NCI-H1436 (cell line): Measurements from ENCODE around the gene SLC39A8.
A peak's percentile ranks its signal among the peaks of the same experiment; 100 is the strongest.

ENCODE experiments used
- DNase-seq: peaks from one replicate; lab custom pipeline; 2025; lab: John Stamatoyannopoulos, UW

The SLC39A8 gene

DNA sequence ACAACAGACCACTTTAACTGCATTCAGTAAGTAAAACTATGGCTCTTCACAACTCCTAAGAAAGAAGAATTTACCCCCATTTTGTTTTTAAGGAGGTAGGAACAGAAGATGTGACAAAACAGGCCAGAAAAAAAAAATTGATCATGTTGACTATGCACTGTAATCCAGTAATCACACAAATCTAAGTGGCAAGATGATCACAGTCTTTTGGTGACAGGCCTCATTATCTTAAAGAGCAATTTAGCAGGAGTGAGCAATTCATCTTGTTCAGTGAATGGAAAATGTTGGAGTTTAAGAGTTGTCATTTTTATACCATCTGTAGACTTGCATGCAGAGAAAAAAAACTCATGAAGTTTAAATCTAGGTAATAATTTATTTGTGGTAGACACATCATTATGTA, 115.1 kb downstream of the SLC39A8 start:
- DNase-seq: peak; percentile 2

DNA sequence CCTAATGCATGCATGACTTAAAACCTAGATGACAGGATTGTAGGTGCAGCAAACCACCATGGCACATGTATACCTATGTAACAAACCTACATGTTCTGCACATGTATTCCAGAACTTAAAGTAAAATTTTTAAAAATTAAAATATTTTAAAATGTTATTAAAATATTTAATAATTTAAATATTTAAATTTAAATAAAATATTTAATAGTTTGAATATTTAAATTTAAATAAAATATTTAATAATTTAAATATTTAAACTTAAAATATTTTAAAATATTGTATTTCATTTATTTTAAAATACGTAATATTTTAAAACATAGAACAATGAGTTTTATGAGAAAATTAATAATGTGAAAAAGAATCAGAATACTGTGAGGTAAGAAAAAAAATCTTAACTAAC, 117.9 kb downstream of the SLC39A8 start:
- no peak for DNase-seq

DNA sequence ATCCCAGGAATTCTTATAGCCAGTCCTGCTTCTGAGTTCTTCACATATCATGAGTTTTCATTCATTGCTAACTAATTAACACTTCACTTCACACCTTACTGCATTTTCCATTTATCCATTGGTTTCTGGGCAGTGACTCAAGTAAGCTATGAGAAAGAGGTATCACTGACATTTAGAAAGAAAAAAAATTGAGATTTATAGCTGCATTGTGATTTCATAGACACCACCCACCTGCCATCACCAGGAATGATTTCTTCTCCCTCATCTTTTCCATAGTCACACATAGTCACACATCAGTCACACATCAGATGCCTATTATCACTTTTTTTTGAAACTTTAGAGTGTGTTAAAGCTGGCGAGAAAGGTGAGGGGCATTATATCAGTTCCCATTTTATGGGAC, 121.8 kb downstream of the SLC39A8 start:
- no peak for DNase-seq

- DNase-seq: no peak
Measured at GRCh38 chr4:102222838-102223409, 122.4 kb downstream of the SLC39A8 start.

GRCh38 chr4:102219129-102219528, 126.2 kb downstream of the SLC39A8 start:
- DNase-seq: peak; percentile 19

DNA sequence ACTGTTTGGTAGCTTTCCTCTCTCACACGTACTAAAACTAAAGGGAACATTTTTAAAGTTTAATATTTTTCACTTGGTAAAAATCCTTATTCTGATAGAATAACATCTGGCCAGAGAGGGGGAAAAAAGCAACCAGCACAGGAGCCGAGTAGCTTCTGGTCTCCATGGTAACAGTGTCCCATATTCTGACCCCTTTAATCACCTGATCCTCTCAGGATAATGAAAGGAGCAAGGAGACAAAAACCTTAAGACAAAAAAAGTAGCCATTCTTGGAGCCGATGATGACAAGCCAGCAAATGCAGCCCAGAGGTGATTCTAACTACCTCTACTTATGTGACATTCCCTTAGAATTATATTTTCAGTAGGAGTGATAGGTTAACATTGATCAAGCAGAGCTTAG, 126.6 kb downstream of the SLC39A8 start:
- DNase-seq: no peak

DNA sequence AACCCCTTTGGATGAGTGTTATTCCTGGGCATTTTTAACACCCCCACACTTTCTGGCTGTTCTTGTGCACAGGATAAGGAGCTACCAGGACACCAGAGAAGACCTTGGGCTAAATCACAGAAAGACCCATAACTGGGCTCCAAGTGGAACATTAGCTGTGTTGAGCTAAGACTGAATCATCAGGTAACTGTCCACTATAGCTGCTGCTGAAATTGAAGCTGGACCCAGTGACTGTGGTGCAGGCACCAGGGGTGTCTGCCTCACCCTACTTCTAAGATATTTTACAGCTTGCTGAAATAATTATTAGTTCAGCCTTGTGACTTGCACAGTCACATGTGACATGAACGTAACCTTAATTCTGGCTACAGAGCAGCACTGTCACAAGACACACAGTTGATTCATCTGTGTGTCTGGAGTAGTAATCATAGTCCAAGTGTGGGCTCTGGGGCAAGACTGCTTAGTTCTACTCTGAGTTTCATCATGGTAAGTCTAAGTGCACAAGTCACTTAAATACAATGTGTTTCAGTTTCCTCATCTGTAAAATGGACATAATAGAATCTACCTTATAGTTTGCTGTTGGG, 127.4 kb downstream of the SLC39A8 start:
- DNase-seq: no peak

DNA sequence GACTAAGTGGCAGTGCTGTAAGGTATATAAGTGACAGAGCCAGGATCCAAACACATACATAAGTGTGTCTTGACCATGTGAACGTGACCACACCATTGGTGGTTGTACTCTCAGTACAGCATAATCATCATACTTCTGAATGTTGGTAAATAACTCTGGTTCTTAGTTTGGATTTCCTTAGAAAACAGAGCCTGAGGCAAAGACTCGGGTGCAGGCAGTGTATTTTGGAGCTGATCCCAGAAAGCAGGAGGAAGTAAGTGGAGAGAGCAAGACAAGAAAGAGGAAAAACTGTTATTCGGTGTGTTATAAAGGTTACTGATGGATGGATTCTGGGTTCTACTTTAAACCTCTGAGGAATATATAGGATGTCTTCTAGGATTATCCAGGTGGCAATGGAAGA, 127.9 kb downstream of the SLC39A8 start:
- no peak for DNase-seq

DNA sequence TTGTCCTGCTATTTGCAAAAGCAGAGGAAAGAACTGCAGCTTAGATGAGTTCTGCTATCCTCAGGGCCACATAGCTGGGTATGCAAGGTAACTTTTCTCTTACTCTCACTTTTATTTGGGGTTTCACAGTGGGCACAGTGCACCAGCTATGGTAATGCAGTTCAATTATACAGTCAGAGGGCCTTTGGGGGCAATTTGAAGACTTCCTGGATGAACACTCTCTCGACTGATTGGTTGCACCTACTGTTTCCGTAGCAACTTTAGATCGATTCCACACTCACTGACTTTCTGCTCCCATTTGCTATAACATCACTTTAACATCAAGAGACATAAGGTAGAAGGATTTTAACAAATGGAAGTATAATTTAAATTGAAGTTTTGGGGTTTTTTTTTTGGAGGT, 128.6 kb downstream of the SLC39A8 start:
- peak; percentile 0 for DNase-seq

DNA sequence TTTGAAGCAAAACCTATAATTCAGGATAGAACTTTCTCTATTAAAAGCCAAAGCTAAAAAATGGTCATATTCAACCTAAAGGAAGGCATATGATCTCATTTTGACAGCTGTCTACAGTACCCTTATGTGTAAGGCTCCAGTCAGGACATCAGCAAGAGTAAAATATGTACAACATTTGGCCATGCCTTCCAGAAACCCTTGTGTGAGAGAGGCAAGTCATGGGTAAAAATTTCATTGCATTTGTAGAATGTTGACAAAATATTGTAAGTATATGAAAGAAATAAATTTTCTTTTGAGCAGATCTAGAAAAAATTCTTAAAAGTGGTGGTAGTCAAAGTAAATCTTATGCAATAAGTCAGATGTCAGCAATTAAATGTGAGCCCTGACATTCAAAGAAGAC, 132.3 kb downstream of the SLC39A8 start:
- DNase-seq: no peak
